Epithelial cell of esophagus (primary cell): Measurements from ENCODE around the gene KHDRBS2.

Source experiments
- DNase-seq: peaks from one replicate; pipeline ENCODE4 v3.0.0; 2010; ENCODE audit warnings: low read depth
- H3K4me3 ChIP-seq: 2 replicates; pipeline ENCODE4 v1.5.1; 2011; ENCODE audit warnings: mild to moderate bottlenecking, low read length, control low read depth
- CTCF ChIP-seq: IDR thresholded peaks from 2 replicates; pipeline ENCODE4 v1.5.1; 2011; ENCODE audit warnings: low read depth, mild to moderate bottlenecking, low read length, control low read depth, inconsistent platforms; ENCODE audit not compliant: insufficient read depth; ENCODE audit errors: missing control alignments

KHDRBS2 gene

GRCh38 chr6:62265906-62266525, 20.0 kb downstream of the KHDRBS2 start:
- TF ChIP-seq CTCF, result no peak
- no peak overlapping the region for H3K4me3 ChIP-seq
- no peak for DNase-seq

GRCh38 chr6:62262283-62262682, 23.7 kb downstream of the KHDRBS2 start:
- no peak overlapping the region for H3K4me3 ChIP-seq
- no peak for TF ChIP-seq CTCF
- DNase-seq, result no peak

- TF ChIP-seq CTCF, result no peak
- H3K4me3 ChIP-seq, result no peak overlapping the region
- DNase-seq, result no peak
These were observed 39.9 kb downstream of the KHDRBS2 start for GRCh38 chr6:62246087-62246486.

- TF ChIP-seq CTCF, result no peak
- DNase-seq, result no peak
- H3K4me3 ChIP-seq, result no peak overlapping the region
These were observed 49.2 kb downstream of the KHDRBS2 start for GRCh38 chr6:62236784-62237183.

GRCh38 chr6:62229231-62229630, 56.8 kb downstream of the KHDRBS2 start:
- DNase-seq, result no peak
- H3K4me3 ChIP-seq, result no peak overlapping the region
- no peak for TF ChIP-seq CTCF

- no peak overlapping the region for H3K4me3 ChIP-seq
- DNase-seq, result no peak
- TF ChIP-seq CTCF, result no peak
These were observed 68.2 kb downstream of the KHDRBS2 start for GRCh38 chr6:62217866-62218265.

GRCh38 chr6:62202078-62202477, 83.9 kb downstream of the KHDRBS2 start:
- TF ChIP-seq CTCF, result no peak
- no peak overlapping the region for H3K4me3 ChIP-seq

More at GRCh38 chr6:62202078-62202477, 83.9 kb downstream of the KHDRBS2 start:
- no peak for DNase-seq
